CD14-positive monocyte (primary cell): Measurements from ENCODE around the gene PTRH1. TPM values are rescaled to one million over a fixed set of nuclear protein-coding genes. Genes with fewer than 3 reads are reported as not detected.

Experiments used
- DNase-seq, 3 donors: peaks; one replicate each; pipeline ENCODE4 v3.0.0-alpha.2; 2011 to 2022
- H2AFZ ChIP-seq: 2 replicates; pipeline ENCODE4 v1.6.0; 2012; ENCODE audit warnings: mild to moderate bottlenecking, low read depth, low read length, inconsistent platforms; ENCODE audit not compliant: insufficient read depth, poor library complexity, severe bottlenecking
- H3K27ac ChIP-seq, 2 donors: 1 replicate in 1 of 2; 2 replicates in 1 of 2; pipeline ENCODE4 v1.5.1; 2012 to 2013; ENCODE audit warnings: low read length in 2 of 2, control low read depth in 1 of 2, inconsistent platforms in 1 of 2, low read depth in 1 of 2, mild to moderate bottlenecking in 1 of 2
- H3K27me3 ChIP-seq, 2 donors: one replicate each; pipeline versions ENCODE4 v1.6.0 to v1.6.1; 2011 to 2013; ENCODE audit warnings: low read length in 2 of 2; ENCODE audit not compliant: control insufficient read depth in 2 of 2, insufficient read depth in 2 of 2
- H3K36me3 ChIP-seq, 2 donors: replicated peaks in 1 of 2; 1 replicate in 1 of 2; 2 replicates in 1 of 2; pipeline versions ENCODE4 v1.5.1 to v1.6.1; 2012 to 2013; ENCODE audit warnings: low read length in 2 of 2, control low read depth in 1 of 2, inconsistent platforms in 1 of 2, mild to moderate bottlenecking in 1 of 2; ENCODE audit not compliant: insufficient read depth in 2 of 2, control insufficient read depth in 1 of 2
- H3K4me1 ChIP-seq, 2 donors: 1 replicate in 1 of 2; 2 replicates in 1 of 2; pipeline versions ENCODE4 v1.5.1 to v1.6.1; 2012 to 2013; ENCODE audit warnings: low read length in 2 of 2, control low read depth in 1 of 2, inconsistent platforms in 1 of 2, mild to moderate bottlenecking in 1 of 2, moderate library complexity in 1 of 2; ENCODE audit not compliant: insufficient read depth in 2 of 2, control insufficient read depth in 1 of 2
- H3K4me2 ChIP-seq: replicated peaks from 2 replicates; pipeline ENCODE3; 2012; ENCODE audit warnings: low read length, moderate library complexity, mild to moderate bottlenecking; ENCODE audit not compliant: poor library complexity, severe bottlenecking; ENCODE audit errors: extremely low read depth
- H3K4me3 ChIP-seq, 3 experiments: fragments of 200-600 bp in 1 of 3; sonication (generic) in 1 of 3; replicated peaks in 1 of 3; 1 replicate in 2 of 3; 2 replicates in 1 of 3; pipeline ENCODE4 v1.5.1; 2011 to 2013; ENCODE audit warnings: low read length in 3 of 3, mild to moderate bottlenecking in 3 of 3, control low read depth in 2 of 3, low read depth in 2 of 3, inconsistent platforms in 1 of 3, moderate library complexity in 1 of 3
- H3K79me2 ChIP-seq: 2 replicates; pipeline ENCODE4 v1.6.0; 2012; ENCODE audit warnings: mild to moderate bottlenecking, control low read depth, inconsistent platforms, low read length, moderate library complexity; ENCODE audit not compliant: insufficient read depth
- H3K9ac ChIP-seq: 2 replicates; pipeline ENCODE4 v1.6.0; 2017; ENCODE audit warnings: low read length, mild to moderate bottlenecking; ENCODE audit not compliant: insufficient read depth, poor library complexity, severe bottlenecking
- H3K9me3 ChIP-seq, 2 donors: replicated peaks in 1 of 2; 1 replicate in 1 of 2; 2 replicates in 1 of 2; pipeline versions ENCODE4 v1.5.1 to v1.6.1; 2012 to 2013; ENCODE audit warnings: low read length in 2 of 2, control low read depth in 1 of 2; ENCODE audit not compliant: control insufficient read depth in 1 of 2, insufficient read depth in 1 of 2
- H4K20me1 ChIP-seq: 2 replicates; pipeline ENCODE4 v1.6.0; 2012; ENCODE audit warnings: mild to moderate bottlenecking, low read length, control low read depth, moderate library complexity; ENCODE audit not compliant: insufficient read depth
- H3K27ac Mint-ChIP-seq, 7 donors: one replicate each; pipeline ENCODE4 v1.8.0; 2020; ENCODE audit warnings: mild to moderate bottlenecking in 7 of 7, mixed read lengths in 7 of 7, moderate library complexity in 6 of 7, inconsistent platforms in 2 of 7
- H3K27me3 Mint-ChIP-seq, 3 donors: one replicate each; pipeline ENCODE4 v1.8.0; 2021 to 2022; ENCODE audit warnings: low read depth in 3 of 3, mild to moderate bottlenecking in 3 of 3, mixed read lengths in 3 of 3, moderate library complexity in 3 of 3, inconsistent platforms in 1 of 3
- H3K36me3 Mint-ChIP-seq, 2 donors: one replicate each; pipeline ENCODE4 v1.8.0; 2020; ENCODE audit warnings: mixed read lengths in 2 of 2, inconsistent platforms in 1 of 2, mild to moderate bottlenecking in 1 of 2
- H3K4me1 Mint-ChIP-seq: one replicate; pipeline ENCODE4 v1.8.0; 2020; ENCODE audit warnings: mild to moderate bottlenecking, mixed read lengths
- H3K4me3 Mint-ChIP-seq, 2 donors: one replicate each; pipeline ENCODE4 v1.8.0; 2020; ENCODE audit warnings: mild to moderate bottlenecking in 2 of 2, mixed read lengths in 2 of 2, moderate library complexity in 1 of 2
- H3K9me3 Mint-ChIP-seq, 7 donors: one replicate each; pipeline ENCODE4 v1.8.0; 2020 to 2022; ENCODE audit warnings: mixed read lengths in 7 of 7, mild to moderate bottlenecking in 6 of 7, moderate library complexity in 6 of 7, inconsistent platforms in 2 of 7
- CTCF ChIP-seq: fragments of 200-600 bp; IDR thresholded peaks from one replicate; pipeline ENCODE4 v1.8.0; 2022; ENCODE audit warnings: antibody characterized with exemption, mild to moderate bottlenecking
- WGBS: methylation state at CpG from one replicate; pipeline ENCODE4 v1.1.5; 2013; ENCODE audit warnings: missing lambda C conversion rate; ENCODE audit not compliant: insufficient coverage; 5-methylcytosine and 5-hydroxymethylcytosine counted together
- intact Hi-C, 2 donors: fragments of 100-400 bp; cut with micrococcal nuclease; formaldehyde crosslinking; loops; one replicate each; pipeline versions ENCODE4 v1.15.0 to v1.15.1; 2023
- polyA plus RNA-seq, 3 donors: library from polyadenylated mRNA; depleted of rRNA in 1 of 3; unstranded in 2 of 3; stranded (reverse) in 1 of 3; fragments of 300-500 nt in 2 of 3; fragments of >200 nt in 1 of 3; fragmentation: Illumina TruSeq in 2 of 3; gene quantifications; 1 replicate in 2 of 3; 2 replicates in 1 of 3; pipeline ENCODE4 v1.2.3, GENCODE V29; 2012 to 2021

The PTRH1 gene
- polyA plus RNA-seq, 3 donors: 6.9 to 19.9 (median 19.5) TPM

- no peaks in the 10 kb centered on the region for H3K9me3 Mint-ChIP-seq
- Histone ChIP-seq H3K4me1 (no peaks in the 10 kb centered on the region), H3K9me3 (no peaks in the 10 kb centered on the region), H3K4me2 (no peak overlapping the region), H3K79me2 (peaks cover 37% of the 10 kb centered on the region), H3K4me3 (no peak overlapping the region), H3K9ac (no peak overlapping the region), H3K27ac (peak overlapping the region in 1 of 2 donors; percentile 20), H4K20me1 (peaks cover 99% of the 10 kb centered on the region), H3K36me3 (peaks cover 93 to 100% of the 10 kb centered on the region in 2 donors), H3K27me3 (no peaks in the 10 kb centered on the region), H2AFZ (no peak overlapping the region)
- H3K4me3 Mint-ChIP-seq: no peak overlapping the region
- no peaks in the 10 kb centered on the region for H3K4me1 Mint-ChIP-seq
- H3K27me3 Mint-ChIP-seq: no peaks in the 10 kb centered on the region
- TF ChIP-seq CTCF: no peak
- 94% methylated on average over 26 of the region's 26 CpGs for WGBS
- H3K36me3 Mint-ChIP-seq: peaks cover 76 to 96% of the 10 kb centered on the region in 2 donors
- no peak for DNase-seq
- intact Hi-C loops: no loop called here
- peak overlapping the region in 4 of 7 donors; percentile 21 to 56 (median 34) for H3K27ac Mint-ChIP-seq
These were observed 33.8 kb upstream of the PTRH1 start for GRCh38 chr9:127749090-127749787.

DNA sequence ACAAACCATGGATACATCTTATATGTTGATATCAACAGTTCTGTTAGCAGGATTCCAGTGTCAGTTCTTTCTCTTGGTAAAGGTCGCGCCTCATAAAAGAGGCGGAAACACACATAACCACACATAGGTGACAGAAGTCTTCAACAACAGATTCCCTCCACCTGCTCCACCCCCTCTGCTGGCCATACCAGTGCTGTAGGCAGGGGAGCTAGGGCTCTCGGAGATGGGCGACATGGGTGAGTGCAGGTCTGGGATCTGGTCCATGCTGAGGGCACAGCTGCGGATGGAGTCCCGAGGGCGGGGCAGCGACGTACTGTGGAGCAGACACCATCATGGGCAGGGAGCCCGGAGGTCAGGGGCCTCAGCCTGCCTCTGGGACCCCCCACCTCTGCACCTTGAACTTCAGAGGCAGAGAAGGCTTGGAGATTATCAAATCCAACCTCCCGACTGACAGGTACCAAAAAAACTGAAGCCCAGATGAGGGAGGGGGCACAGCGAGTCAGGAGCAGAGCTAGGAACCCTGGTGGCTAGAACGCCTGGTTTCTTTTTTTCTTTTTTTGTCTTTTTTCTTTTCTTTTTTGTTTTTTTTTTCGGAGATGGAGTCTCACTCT is 31.6 kb upstream of the PTRH1 start:
- Histone ChIP-seq H3K9ac (no peak overlapping the region), H3K4me1 (no peaks in the 10 kb centered on the region), H3K27me3 (no peaks in the 10 kb centered on the region), H3K9me3 (no peaks in the 10 kb centered on the region), H3K36me3 (peaks cover 93 to 99% of the 10 kb centered on the region in 2 donors), H3K27ac (no peak overlapping the region), H3K4me2 (no peak overlapping the region), H4K20me1 (peaks cover 98% of the 10 kb centered on the region), H3K4me3 (no peak overlapping the region), H2AFZ (no peak overlapping the region), H3K79me2 (peaks cover 24% of the 10 kb centered on the region)
- Mint-ChIP-seq H3K27ac (peak overlapping the region in 4 of 7 donors; percentile 32 to 74 (median 64)), H3K4me3 (no peak overlapping the region), H3K36me3 (peaks cover 79 to 97% of the 10 kb centered on the region in 2 donors), H3K27me3 (no peaks in the 10 kb centered on the region), H3K9me3 (no peaks in the 10 kb centered on the region), H3K4me1 (no peaks in the 10 kb centered on the region)
- intact Hi-C loops: no loop called here
- WGBS: 93% methylated on average over 9 of the region's 15 CpGs
- DNase-seq: no peak
- TF ChIP-seq CTCF: no peak
